ENCODE results near the gene P3H2.
"Not testable (repeated sequence)": the region's sequence is repeated elsewhere in the genome, so short reads cannot be mapped to it uniquely, and the experiment has no call there.

Gene P3H2, protein sequence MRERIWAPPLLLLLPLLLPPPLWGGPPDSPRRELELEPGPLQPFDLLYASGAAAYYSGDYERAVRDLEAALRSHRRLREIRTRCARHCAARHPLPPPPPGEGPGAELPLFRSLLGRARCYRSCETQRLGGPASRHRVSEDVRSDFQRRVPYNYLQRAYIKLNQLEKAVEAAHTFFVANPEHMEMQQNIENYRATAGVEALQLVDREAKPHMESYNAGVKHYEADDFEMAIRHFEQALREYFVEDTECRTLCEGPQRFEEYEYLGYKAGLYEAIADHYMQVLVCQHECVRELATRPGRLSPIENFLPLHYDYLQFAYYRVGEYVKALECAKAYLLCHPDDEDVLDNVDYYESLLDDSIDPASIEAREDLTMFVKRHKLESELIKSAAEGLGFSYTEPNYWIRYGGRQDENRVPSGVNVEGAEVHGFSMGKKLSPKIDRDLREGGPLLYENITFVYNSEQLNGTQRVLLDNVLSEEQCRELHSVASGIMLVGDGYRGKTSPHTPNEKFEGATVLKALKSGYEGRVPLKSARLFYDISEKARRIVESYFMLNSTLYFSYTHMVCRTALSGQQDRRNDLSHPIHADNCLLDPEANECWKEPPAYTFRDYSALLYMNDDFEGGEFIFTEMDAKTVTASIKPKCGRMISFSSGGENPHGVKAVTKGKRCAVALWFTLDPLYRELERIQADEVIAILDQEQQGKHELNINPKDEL

DNA sequence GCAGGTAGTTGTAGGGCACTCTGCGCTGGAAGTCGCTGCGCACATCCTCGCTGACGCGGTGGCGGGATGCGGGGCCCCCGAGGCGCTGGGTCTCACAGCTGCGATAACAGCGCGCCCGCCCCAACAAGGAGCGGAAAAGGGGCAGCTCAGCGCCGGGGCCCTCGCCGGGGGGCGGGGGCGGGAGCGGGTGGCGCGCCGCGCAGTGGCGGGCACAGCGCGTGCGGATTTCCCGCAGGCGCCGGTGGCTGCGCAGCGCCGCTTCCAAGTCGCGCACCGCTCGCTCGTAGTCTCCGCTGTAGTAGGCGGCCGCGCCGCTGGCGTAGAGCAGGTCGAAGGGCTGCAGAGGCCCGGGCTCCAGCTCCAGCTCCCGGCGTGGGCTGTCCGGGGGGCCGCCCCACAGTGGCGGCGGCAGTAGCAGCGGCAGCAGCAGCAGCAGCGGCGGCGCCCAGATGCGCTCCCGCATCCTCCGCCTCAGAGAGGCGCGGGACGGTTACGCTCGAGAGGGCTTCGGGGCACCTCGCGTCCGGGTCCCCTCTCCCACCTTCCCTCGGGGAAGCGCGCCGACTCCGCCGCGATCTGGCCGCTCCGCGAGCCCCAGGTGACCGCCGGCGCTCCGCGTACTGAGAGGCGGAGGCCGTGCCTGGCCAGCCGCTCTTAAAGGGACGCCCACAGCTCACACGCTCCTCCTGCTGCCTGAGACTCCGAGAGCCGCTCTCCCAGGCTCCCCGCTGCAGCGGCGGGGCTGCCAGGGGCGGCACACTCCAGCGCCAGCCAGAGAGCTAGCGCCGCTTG lies at the start of gene P3H2:
TSS of gene P3H2 (minus strand) at position 629 of the 792 bp plus-strand sequence. CDS start at position 463, 166 bp downstream.
- peaks cover 46 to 63% of the 10 kb centered on the region in 2 donors for H3K27me3 Mint-ChIP-seq
- DNase-seq = peak; percentile 7
- H3K9me3 Mint-ChIP-seq = no peaks in the 10 kb centered on the region
- H3K27ac Mint-ChIP-seq = no peak within 1 kb of the TSS
- ATAC-seq (replicated peaks) = peak; percentile 61 to 67
- H3K4me3 Mint-ChIP-seq = peak within 1 kb of the TSS; percentile 54 to 79
- H3K36me3 Mint-ChIP-seq = peaks cover 0 to 3% of the 10 kb centered on the region in 2 donors
- peaks cover 6 to 17% of the 10 kb centered on the region in 2 donors for H3K4me1 Mint-ChIP-seq

DNA sequence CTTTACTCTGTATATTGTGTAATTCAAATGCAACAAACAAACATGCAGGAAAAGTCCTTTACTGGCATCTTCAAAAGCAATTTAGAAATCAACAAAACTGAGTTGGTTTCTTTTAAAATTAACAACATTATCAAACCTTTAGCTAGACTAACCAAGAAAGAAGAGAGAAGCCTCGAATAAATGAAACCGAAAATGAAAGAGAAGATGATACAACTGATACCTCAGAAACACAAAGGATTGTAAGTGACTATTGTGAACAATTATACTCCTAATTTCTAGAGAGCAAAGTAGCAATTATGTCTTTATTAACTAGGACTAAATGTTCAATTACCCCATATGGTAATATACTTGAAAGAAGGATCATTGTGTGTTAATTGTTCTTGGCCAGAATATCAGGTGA lies 49.2 kb upstream of the P3H2 start:
- H3K27ac Mint-ChIP-seq = no peak overlapping the region
- H3K9me3 Mint-ChIP-seq = no peaks in the 10 kb centered on the region
- peak overlapping the region in 1 of 2 donors; percentile 42 for H3K4me3 Mint-ChIP-seq
- ATAC-seq (replicated peaks) = no peak
- H3K4me1 Mint-ChIP-seq = peaks cover 7 to 9% of the 10 kb centered on the region in 2 donors
- no peak for DNase-seq
- H3K36me3 Mint-ChIP-seq = no peaks in the 10 kb centered on the region
- peaks cover 5% of the 10 kb centered on the region in 2 donors for H3K27me3 Mint-ChIP-seq

DNA sequence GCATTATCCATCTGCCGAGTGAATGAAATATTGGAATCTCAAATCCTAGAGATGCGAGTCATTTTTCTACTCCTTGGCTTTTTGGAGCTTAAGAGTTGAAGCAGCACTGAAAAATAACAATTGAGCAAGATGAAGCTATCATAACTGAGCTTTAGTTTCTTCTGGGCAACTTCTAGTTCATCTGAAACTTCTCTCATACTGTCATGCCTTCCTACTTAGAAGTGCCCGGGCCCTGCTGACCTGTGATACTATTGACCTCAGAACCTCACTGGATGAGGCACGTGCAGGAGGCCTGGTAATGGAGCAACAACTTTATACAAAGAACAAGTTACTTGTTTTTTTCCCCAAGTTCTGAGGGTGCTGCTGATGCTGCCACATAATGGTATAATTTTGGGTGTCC lies 48.5 kb upstream of the P3H2 start:
- no peaks in the 10 kb centered on the region for H3K9me3 Mint-ChIP-seq
- H3K27ac Mint-ChIP-seq = peak overlapping the region; percentile 56
- H3K4me1 Mint-ChIP-seq = peaks cover 7 to 9% of the 10 kb centered on the region in 2 donors
- H3K36me3 Mint-ChIP-seq = no peaks in the 10 kb centered on the region
- H3K4me3 Mint-ChIP-seq = peak overlapping the region in 1 of 2 donors; percentile 42
- no peak for ATAC-seq (replicated peaks)
- H3K27me3 Mint-ChIP-seq = no peaks in the 10 kb centered on the region
- no peak for DNase-seq

DNA sequence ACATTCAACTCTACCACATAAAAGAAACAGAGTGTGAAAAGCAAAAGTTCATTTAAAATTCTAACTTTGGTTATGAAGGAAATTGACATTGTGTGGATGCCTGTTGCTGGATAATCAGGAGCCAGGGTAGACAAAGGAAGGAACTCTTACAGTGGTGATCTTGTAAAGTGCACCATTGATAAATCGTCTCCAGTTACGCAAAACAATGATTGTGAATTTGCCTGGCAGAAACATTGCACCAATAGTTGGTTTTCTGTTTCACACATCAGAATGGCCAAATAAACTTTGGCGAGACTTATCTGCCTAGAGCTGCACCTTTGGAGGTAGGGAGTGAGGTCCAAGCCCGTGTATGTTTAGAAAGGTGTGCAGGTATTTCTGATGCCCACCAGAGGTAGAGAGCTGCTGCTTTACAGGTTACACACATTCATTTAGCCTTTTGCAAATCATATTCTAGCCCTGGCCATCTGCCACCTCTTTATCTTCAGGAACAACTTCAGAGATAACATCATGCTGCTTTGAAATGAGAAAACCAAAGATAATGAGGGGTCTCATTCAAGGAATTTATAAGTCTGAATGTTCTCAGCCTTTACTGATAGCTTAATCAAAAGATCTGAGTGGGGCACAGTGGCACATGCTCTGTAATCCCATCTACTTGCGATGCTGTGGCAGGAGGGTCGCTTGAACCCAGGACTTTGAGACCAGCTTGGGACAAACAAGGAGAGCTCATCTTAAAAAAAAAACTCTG lies 47.4 kb upstream of the P3H2 start:
- Mint-ChIP-seq H3K9me3 (no peaks in the 10 kb centered on the region), H3K4me1 (peaks cover 7 to 9% of the 10 kb centered on the region in 2 donors), H3K27ac (no peak overlapping the region), H3K27me3 (no peaks in the 10 kb centered on the region), H3K36me3 (no peaks in the 10 kb centered on the region), H3K4me3 (no peak overlapping the region)
- no peak for DNase-seq
- no peak for ATAC-seq (replicated peaks)

DNA sequence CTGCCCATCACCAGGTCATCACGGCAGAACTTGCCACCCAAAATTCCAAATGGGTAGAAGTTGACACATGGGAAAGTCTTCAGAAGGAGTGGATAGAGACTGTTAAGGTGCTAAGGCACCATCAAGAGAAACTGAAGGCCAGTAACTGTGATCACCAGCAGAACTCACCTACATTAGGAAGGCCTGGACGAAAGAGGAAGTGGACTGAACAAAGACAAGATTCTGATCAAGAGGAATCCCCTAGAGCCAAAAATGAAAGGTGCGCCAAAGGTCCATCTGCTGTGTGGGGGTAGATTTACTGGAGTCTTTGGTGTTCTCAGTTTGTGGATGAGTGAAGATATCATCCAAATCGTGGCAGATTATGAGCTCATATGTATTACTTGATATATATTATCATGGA lies 46.3 kb upstream of the P3H2 start:
- no peak overlapping the region for H3K27ac Mint-ChIP-seq
- peaks cover 0 to 2% of the 10 kb centered on the region in 2 donors for H3K9me3 Mint-ChIP-seq
- H3K27me3 Mint-ChIP-seq = no peaks in the 10 kb centered on the region
- peaks cover 7 to 9% of the 10 kb centered on the region in 2 donors for H3K4me1 Mint-ChIP-seq
- DNase-seq = no peak
- peaks cover 0 to 1% of the 10 kb centered on the region in 2 donors for H3K36me3 Mint-ChIP-seq
- no peak overlapping the region for H3K4me3 Mint-ChIP-seq
- ATAC-seq (replicated peaks) = peak in 1 of 2 donors; percentile 25

DNA sequence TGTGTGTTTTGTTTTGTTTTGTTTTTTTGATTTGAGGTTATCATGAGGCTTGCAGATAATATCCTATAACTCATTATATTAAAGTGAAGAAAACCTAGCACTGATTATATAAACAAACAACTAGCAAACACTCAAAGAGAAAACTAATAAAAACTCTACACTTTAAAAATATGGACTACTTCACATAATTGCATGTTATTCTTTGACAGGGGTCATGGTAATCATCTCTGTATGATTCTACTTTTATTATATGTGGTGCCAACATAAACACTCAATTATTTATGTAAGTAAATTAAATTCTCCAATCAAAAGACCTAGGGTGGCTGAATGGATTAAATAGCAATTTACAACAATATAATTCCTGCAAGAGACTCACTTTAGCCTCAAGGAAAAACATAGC lies 44.6 kb upstream of the P3H2 start:
- H3K27me3 Mint-ChIP-seq = no peaks in the 10 kb centered on the region
- H3K4me1 Mint-ChIP-seq = peaks cover 7 to 9% of the 10 kb centered on the region in 2 donors
- H3K4me3 Mint-ChIP-seq = no peak overlapping the region
- peaks cover 0 to 2% of the 10 kb centered on the region in 2 donors for H3K9me3 Mint-ChIP-seq
- no peak overlapping the region for H3K27ac Mint-ChIP-seq
- no peak for DNase-seq
- H3K36me3 Mint-ChIP-seq = peaks cover 0 to 1% of the 10 kb centered on the region in 2 donors
- ATAC-seq (replicated peaks) = no peak

DNA sequence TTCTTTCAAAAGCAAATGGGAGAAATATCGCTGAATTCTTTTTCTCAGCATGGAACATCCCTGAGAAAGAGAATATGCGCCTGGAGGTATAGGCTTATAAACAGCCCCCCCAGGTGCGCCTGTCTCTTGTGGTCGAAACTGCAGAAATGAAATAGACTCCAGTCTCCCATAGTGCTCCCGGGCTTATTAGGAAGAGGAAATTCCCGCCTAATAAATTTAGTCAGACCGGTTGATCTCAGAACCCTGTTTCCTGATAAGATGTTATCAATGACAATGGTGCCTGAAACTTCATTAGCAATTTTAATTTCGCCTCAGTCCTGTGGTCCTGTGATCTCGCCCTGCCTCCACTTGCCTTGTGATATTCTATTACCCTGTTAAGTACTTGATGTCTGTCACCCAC lies 41.3 kb upstream of the P3H2 start:
- H3K27ac Mint-ChIP-seq; H3K4me3 Mint-ChIP-seq; H3K36me3 Mint-ChIP-seq; H3K27me3 Mint-ChIP-seq; ATAC-seq (replicated peaks); DNase-seq; H3K9me3 Mint-ChIP-seq; H3K4me1 Mint-ChIP-seq: not testable (repeated sequence)

DNA sequence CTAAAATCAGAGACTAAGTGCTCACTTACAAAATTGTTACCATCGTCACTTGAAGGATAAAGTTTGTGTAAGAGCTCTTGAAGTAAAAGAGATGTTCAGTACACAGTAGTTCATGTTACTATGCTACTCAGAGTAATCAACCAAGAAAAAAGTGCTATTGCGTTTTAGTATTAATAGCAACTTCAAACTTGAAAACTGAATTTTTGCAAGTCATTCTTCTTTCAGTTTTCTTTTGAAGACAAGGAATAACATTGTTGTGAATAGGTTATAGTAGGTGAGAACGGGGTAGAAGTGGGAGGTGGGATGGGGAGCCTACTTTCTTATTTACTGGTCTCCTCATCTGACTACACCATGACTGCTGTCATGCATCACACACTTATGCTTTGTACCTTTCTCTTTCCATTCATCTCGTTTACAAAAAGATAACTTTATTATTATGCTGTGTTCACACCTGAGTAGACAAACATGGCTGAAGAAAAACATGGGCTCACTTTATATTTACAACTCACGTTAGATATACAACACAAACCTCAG lies 39.3 kb upstream of the P3H2 start:
- Mint-ChIP-seq H3K9me3 (peaks cover 0 to 2% of the 10 kb centered on the region in 2 donors), H3K4me1 (no peaks in the 10 kb centered on the region), H3K4me3 (no peak overlapping the region), H3K36me3 (peaks cover 0 to 1% of the 10 kb centered on the region in 2 donors), H3K27ac (no peak overlapping the region), H3K27me3 (peaks cover 0 to 6% of the 10 kb centered on the region in 2 donors)
- DNase-seq (no peak), ATAC-seq (replicated peaks) (no peak)

DNA sequence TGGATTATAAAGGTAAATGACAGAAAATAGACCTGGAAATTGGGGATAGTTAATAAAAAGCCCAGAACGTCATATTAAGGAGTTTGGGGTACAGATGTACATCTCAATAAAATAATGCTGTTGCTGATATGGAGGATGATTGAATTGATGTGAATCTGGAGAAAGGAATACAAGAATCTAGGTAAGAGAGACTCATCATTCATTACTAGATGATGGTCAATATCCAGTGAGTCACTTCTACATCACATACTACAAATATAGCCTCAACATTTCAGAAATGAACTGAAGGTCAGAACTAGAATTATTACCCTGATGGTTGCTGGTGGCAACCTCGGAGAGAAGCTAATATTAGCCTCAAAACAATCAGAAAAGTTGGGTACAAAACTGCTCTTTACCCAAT lies 37.6 kb upstream of the P3H2 start:
- Mint-ChIP-seq H3K4me3 (no peak overlapping the region), H3K36me3 (peaks cover 0 to 1% of the 10 kb centered on the region in 2 donors), H3K9me3 (peaks cover 0 to 2% of the 10 kb centered on the region in 2 donors), H3K27me3 (peaks cover 0 to 6% of the 10 kb centered on the region in 2 donors), H3K27ac (no peak overlapping the region), H3K4me1 (no peaks in the 10 kb centered on the region)
- DNase-seq = no peak
- ATAC-seq (replicated peaks) = no peak

DNA sequence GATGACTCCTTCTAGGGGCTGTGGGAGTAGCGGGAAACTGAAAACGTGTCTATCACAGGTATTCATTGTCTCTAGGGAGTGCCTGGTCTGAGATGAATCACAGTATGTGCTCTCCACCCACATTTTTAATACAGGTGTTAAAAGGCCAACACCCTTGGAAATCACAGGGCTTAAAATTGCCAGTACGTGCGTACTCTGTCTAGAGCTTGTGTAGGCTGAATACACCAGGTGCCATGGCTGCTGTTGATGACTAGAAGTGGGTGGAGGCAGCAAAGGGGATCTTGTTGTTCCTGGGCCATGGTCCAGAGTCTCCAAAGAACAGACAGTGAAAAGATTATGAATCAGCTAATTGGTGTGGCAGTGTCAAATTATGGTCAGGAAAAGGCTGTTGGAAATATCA lies 35.1 kb upstream of the P3H2 start:
- DNase-seq (no peak), ATAC-seq (replicated peaks) (no peak)
- Mint-ChIP-seq H3K4me3 (no peak overlapping the region), H3K27ac (no peak overlapping the region), H3K4me1 (no peaks in the 10 kb centered on the region), H3K36me3 (no peaks in the 10 kb centered on the region), H3K9me3 (no peaks in the 10 kb centered on the region), H3K27me3 (peaks cover 0 to 6% of the 10 kb centered on the region in 2 donors)

DNA sequence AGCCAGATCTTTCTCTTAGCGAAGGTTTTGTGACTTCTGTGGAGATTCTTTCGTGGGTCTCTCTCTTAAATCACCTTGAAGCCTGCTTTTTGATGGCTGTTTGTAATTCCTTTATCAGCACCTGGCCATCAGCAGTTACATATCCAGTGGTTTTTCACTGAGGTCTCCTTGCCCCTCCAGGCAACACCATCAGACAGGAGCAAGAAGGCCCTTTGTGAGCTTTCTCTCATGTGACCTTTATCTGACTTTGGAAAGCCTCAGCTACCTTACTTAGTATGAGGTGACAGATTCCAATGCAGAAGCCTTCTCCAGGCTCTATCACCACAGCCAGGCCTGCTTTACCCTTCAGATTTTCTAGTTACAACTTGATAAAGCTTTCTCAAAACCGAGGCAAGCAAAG lies 30.0 kb upstream of the P3H2 start:
- Mint-ChIP-seq H3K27ac (no peak overlapping the region), H3K9me3 (no peaks in the 10 kb centered on the region), H3K4me3 (no peak overlapping the region), H3K4me1 (no peaks in the 10 kb centered on the region), H3K36me3 (no peaks in the 10 kb centered on the region), H3K27me3 (no peaks in the 10 kb centered on the region)
- no peak for DNase-seq
- ATAC-seq (replicated peaks) = no peak

DNA sequence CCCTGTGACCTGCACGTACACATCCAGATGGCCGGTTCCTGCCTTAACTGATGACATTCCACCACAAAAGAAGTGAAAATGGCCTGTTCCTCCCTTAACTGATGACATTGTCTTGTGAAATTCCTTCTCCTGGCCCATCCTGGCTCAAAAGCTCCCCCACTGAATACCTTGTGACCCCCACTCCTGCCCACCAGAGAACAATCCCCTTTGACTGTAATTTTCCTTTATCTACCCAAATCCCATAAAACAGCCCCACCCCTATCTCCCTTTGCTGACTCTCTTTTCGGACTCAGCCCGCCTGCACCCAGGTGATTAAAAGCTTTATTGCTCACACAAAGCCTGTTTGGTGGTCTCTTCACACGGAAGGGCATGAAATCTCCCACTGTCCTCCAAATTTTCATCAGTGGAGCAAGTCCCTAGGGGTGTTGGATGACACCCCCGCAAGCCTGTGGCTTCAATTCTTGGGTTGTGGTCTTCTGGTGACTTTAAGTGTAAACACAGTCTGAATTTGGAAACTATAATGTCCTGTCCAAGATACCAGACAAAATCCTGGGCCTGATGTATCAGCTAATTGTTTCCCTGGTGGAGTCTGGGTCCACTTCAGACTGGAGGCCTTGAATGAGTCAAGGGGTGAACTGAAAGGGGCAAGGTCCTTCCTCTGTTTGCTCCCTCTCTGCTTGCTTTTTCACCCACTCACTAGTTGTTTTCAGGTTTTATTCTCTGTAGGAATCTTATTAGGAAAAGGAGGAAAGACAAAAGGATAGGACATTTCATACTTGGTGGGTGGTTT lies 29.3 kb upstream of the P3H2 start:
- H3K4me3 Mint-ChIP-seq = not testable (repeated sequence)

DNA sequence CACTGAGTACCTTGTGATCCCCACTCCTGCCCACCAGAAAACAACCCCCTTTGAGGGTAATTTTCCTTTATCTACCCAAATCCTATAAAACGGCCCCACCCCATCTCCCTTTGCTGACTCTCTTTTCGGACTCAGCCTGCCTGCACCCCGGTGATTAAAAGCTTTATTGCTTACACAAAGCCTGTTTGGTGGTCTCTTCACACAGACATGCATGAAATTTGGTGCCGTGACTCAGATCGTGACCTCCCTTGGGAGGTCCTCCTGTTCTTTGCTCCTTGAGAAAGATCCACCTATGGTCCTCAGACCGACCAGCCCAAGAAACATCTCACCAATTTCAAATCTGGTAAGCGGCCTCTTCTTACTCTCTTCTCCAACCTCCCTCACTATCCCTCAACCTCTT lies 24.1 kb upstream of the P3H2 start:
- H3K4me1 Mint-ChIP-seq; H3K36me3 Mint-ChIP-seq; H3K4me3 Mint-ChIP-seq; DNase-seq; ATAC-seq (replicated peaks); H3K9me3 Mint-ChIP-seq; H3K27ac Mint-ChIP-seq; H3K27me3 Mint-ChIP-seq: not testable (repeated sequence)

More for the DNA sequence above, 29.3 kb upstream of the P3H2 start:
- not testable (repeated sequence) for ATAC-seq (replicated peaks); H3K36me3 Mint-ChIP-seq; H3K4me1 Mint-ChIP-seq; H3K27ac Mint-ChIP-seq; H3K9me3 Mint-ChIP-seq; DNase-seq; H3K27me3 Mint-ChIP-seq

All from stimulated activated naive B cell treated with anti-CD40 and anti-IgM and Interleukin-4, amounts not matched to agents 10 μg/mL and 1 μg/mL and 100 μg/mL, for 72 hours (primary cell).